SK-N-SH (cell line): ENCODE measurements around the gene CRYM.

Experiments
- GATA2 ChIP-seq: sonication (generic); formaldehyde crosslinking; IDR thresholded peaks from 2 replicates; pipeline ENCODE4 v1.5.0; 2020; ENCODE audit warnings: mild to moderate bottlenecking, missing genetic modification reagents
- SIN3A ChIP-seq: IDR thresholded peaks from 2 replicates; pipeline ENCODE4 v1.6.1; 2012; ENCODE audit warnings: low read depth, mild to moderate bottlenecking, low read length, moderate library complexity, borderline replicate concordance
- SMC3 ChIP-seq: IDR thresholded peaks from 2 replicates; pipeline ENCODE4 v1.6.1; 2012; ENCODE audit warnings: low read depth, low read length, improper control_type of control experiment
- TAF1 ChIP-seq: IDR thresholded peaks from 2 replicates; pipeline ENCODE4 v1.6.1; 2012; ENCODE audit warnings: low read depth, mild to moderate bottlenecking, low read length, moderate library complexity, borderline replicate concordance
- TF ChIP-seq, protein P1 (sequence below): fragments of 200-600 bp; sonication (generic); IDR thresholded peaks from 2 replicates; pipeline ENCODE4 v1.6.1; 2017; ENCODE audit warnings: antibody characterized with exemption, mild to moderate bottlenecking, moderate library complexity

- TF ChIP-seq SMC3 (no peak), GATA2 (CRISPR knock-in tag) (no peak), TAF1 (no peak), SIN3A (no peak)
- TF ChIP-seq, protein P1, sequence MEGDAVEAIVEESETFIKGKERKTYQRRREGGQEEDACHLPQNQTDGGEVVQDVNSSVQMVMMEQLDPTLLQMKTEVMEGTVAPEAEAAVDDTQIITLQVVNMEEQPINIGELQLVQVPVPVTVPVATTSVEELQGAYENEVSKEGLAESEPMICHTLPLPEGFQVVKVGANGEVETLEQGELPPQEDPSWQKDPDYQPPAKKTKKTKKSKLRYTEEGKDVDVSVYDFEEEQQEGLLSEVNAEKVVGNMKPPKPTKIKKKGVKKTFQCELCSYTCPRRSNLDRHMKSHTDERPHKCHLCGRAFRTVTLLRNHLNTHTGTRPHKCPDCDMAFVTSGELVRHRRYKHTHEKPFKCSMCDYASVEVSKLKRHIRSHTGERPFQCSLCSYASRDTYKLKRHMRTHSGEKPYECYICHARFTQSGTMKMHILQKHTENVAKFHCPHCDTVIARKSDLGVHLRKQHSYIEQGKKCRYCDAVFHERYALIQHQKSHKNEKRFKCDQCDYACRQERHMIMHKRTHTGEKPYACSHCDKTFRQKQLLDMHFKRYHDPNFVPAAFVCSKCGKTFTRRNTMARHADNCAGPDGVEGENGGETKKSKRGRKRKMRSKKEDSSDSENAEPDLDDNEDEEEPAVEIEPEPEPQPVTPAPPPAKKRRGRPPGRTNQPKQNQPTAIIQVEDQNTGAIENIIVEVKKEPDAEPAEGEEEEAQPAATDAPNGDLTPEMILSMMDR, result no peak
Measured at GRCh38 chr16:21284414-21284813, 6.3 kb upstream of the CRYM start.
